HCT116 (cell line): Measurements from ENCODE around the gene ZNF628. TPM values are rescaled to one million over a fixed set of nuclear protein-coding genes. Genes with fewer than 3 reads are reported as not detected.

ENCODE experiments used
- ATAC-seq: fragments of 200-7000 bp; cut with Tn5 transposase; 2 replicates; pipeline ENCODE4 v1.9.1; 2020; ENCODE audit warnings: mild to moderate bottlenecking, moderate library complexity
- BruUV-seq: library from RNA; stranded (reverse); fragments of 400-500 nt; replicated peaks from 2 replicates; lab custom pipeline; 2021; lab: Mats Ljungman, UMichigan
- CTCF ChIA-PET: fragments of 300-600 bp; sonication (Branson Sonifier 250); formaldehyde crosslinking; loops from one replicate; lab custom pipeline; 2021; ENCODE audit warnings: antibody characterized with exemption; lab: Charles Lee
- POLR2A ChIA-PET: fragments of 300-600, 350-600 bp; sonication (Branson Sonifier 250); formaldehyde crosslinking; loops from one replicate; lab custom pipeline; 2021; ENCODE audit warnings: antibody characterized with exemption; lab: Charles Lee
- RAD21 ChIA-PET, 2 experiments: fragments of 300-600 bp; sonication (Branson Sonifier 250); formaldehyde crosslinking; loops; one replicate each; lab custom pipeline; 2023; ENCODE audit warnings: low total read pairs in 2 of 2; ENCODE audit not compliant: uncharacterized antibody in 2 of 2, unreplicated experiment in 2 of 2, low non-redundant PET in 1 of 2; lab: Charles Lee
- DNase-seq: peaks from one replicate; pipeline ENCODE4 v3.0.0-alpha.2; 2010; ENCODE audit warnings: low read depth, low spot score
- H2AFZ ChIP-seq: fragments of 200-600 bp; shearing (Covaris generic), sonication (generic); 2 replicates; pipeline ENCODE4 v1.6.1; 2017; ENCODE audit warnings: low read depth, mixed run types, mixed read lengths, antibody characterized with exemption, low read length; ENCODE audit not compliant: poor library complexity, severe bottlenecking
- H3K27ac ChIP-seq: 2 replicates; pipeline ENCODE4 v1.5.1; 2012; ENCODE audit warnings: low read depth, low read length
- H3K27me3 ChIP-seq: fragments of 200-600 bp; sonication (generic); 2 replicates; pipeline ENCODE4 v1.6.1; 2016; ENCODE audit warnings: mixed run types, low read length, mixed read lengths; ENCODE audit not compliant: insufficient read depth
- H3K36me3 ChIP-seq, 2 experiments: fragments of 200-500 bp in 1 of 2; fragments of 200-600 bp in 1 of 2; sonication (Bioruptor generic) in 1 of 2; sonication (generic) in 1 of 2; 2 replicates each; pipeline versions ENCODE4 v1.5.1 to v1.6.1; 2014 to 2016; ENCODE audit warnings: low read length in 2 of 2, inconsistent platforms in 1 of 2, mixed read lengths in 1 of 2, mixed run types in 1 of 2; ENCODE audit not compliant: insufficient read depth in 2 of 2, control insufficient read depth in 1 of 2
- H3K4me1 ChIP-seq, 2 experiments: fragments of 200-600 bp in 1 of 2; sonication (generic) in 1 of 2; 2 replicates each; pipeline versions ENCODE4 v1.5.1 to v1.6.1; 2012 to 2017; ENCODE audit warnings: low read length in 2 of 2, inconsistent platforms in 1 of 2, mild to moderate bottlenecking in 1 of 2, mixed read lengths in 1 of 2, mixed run types in 1 of 2, moderate library complexity in 1 of 2; ENCODE audit not compliant: insufficient read depth in 2 of 2, control insufficient read depth in 1 of 2
- H3K4me2 ChIP-seq: fragments of 200-600 bp; sonication (generic); 2 replicates; pipeline ENCODE4 v1.6.1; 2017; ENCODE audit warnings: mixed run types, low read length, mixed read lengths
- H3K4me3 ChIP-seq, 2 experiments: fragments of 200-600 bp in 1 of 2; sonication (generic) in 1 of 2; replicated peaks in 1 of 2; 2 replicates each; pipeline ENCODE4 v1.5.1; 2011 to 2016; ENCODE audit warnings: low read length in 2 of 2, control low read depth in 1 of 2, low read depth in 1 of 2, mild to moderate bottlenecking in 1 of 2, mixed read lengths in 1 of 2, mixed run types in 1 of 2
- H3K79me2 ChIP-seq: fragments of 200-600 bp; sonication (generic); 2 replicates; pipeline ENCODE4 v1.6.1; 2017; ENCODE audit warnings: mild to moderate bottlenecking, mixed run types, low read length, moderate library complexity, mixed read lengths; ENCODE audit not compliant: insufficient read depth
- H3K9ac ChIP-seq: fragments of 200-600 bp; sonication (generic); 2 replicates; pipeline ENCODE4 v1.6.1; 2016; ENCODE audit warnings: low read length, mixed read lengths
- H3K9me2 ChIP-seq: fragments of 200-600 bp; sonication (generic), shearing (Covaris generic); 2 replicates; pipeline ENCODE4 v1.6.1; 2017; ENCODE audit warnings: mixed run types, mild to moderate bottlenecking, moderate library complexity; ENCODE audit not compliant: insufficient read depth
- H3K9me3 ChIP-seq, 2 experiments: fragments of 200-500 bp in 1 of 2; fragments of 200-600 bp in 1 of 2; sonication (Bioruptor generic) in 1 of 2; sonication (generic) in 1 of 2; 2 replicates each; pipeline ENCODE4 v1.6.1; 2014 to 2017; ENCODE audit warnings: low read length in 2 of 2, mixed read lengths in 2 of 2, inconsistent platforms in 1 of 2, low read depth in 1 of 2, mild to moderate bottlenecking in 1 of 2, mixed run types in 1 of 2, moderate library complexity in 1 of 2; ENCODE audit not compliant: control insufficient read depth in 1 of 2, insufficient read depth in 1 of 2
- H4K20me1 ChIP-seq: fragments of 200-600 bp; sonication (generic), shearing (Covaris generic); 2 replicates; pipeline ENCODE4 v1.6.1; 2017; ENCODE audit warnings: mixed run types, mild to moderate bottlenecking, moderate library complexity; ENCODE audit not compliant: insufficient read depth
- ZFX ChIP-seq: fragments of 450-650 bp; IDR thresholded peaks from 2 replicates; pipeline ENCODE4 v1.6.1; 2017
- intact Hi-C: fragments of 100-400 bp; cut with micrococcal nuclease; formaldehyde crosslinking; loops from 2 replicates; pipeline ENCODE4 v1.10.0; 2022
- total RNA-seq: library from RNA; stranded (reverse); gene quantifications from one replicate; pipeline ENCODE4 v1.2.1, GENCODE V29; 2021; ENCODE audit not compliant: unreplicated experiment
- TF ChIP-seq, protein P1 (sequence below): IDR thresholded peaks from 2 replicates; pipeline ENCODE4 v1.6.1; 2011; ENCODE audit warnings: mild to moderate bottlenecking, low read length, moderate library complexity; ENCODE audit not compliant: insufficient replicate concordance; ENCODE audit errors: extremely low read depth
- TF ChIP-seq, protein P2 (sequence below): IDR thresholded peaks from 2 replicates; pipeline ENCODE4 v1.6.1; 2012
- TF ChIP-seq, protein P3 (sequence below): IDR thresholded peaks from 2 replicates; pipeline ENCODE4 v1.6.1; 2012; ENCODE audit warnings: low read depth

The ZNF628 gene
- total RNA-seq, 1 experiment from 2014 or later = 14.9 TPM

DNA sequence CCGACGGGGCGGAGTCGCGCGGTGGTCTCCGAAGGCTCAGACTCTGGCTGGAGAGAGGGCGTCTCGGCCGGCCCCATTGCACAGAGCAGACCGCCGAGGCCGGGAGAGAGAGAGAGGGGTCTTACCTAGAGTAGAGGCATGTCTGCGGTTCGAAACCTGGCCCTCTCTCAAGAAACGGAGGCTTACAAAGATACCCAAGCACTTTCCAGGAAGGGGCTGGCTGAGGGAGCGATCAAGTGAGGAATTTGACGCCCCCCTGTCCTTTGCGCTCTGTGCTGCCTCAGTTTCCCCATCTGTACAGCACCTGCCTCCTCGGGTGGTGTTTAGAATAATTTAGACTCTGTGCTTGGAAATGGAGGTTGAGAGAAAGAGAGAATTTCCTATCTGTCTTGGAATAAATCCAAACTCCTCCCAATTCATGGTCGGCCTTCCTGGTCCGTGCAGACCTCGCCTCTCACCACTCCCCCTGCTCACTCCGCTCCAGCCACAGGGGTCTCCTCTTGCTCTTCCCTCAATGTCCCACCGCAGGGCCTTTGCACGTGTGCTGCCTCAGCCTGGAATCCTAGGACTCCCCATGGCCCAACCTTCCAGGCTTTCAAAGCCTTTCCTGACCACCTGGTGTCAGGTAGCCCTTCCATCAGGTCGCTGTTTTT is 14.3 kb upstream of the ZNF628 start (continued):
- TF ChIP-seq, protein P1, sequence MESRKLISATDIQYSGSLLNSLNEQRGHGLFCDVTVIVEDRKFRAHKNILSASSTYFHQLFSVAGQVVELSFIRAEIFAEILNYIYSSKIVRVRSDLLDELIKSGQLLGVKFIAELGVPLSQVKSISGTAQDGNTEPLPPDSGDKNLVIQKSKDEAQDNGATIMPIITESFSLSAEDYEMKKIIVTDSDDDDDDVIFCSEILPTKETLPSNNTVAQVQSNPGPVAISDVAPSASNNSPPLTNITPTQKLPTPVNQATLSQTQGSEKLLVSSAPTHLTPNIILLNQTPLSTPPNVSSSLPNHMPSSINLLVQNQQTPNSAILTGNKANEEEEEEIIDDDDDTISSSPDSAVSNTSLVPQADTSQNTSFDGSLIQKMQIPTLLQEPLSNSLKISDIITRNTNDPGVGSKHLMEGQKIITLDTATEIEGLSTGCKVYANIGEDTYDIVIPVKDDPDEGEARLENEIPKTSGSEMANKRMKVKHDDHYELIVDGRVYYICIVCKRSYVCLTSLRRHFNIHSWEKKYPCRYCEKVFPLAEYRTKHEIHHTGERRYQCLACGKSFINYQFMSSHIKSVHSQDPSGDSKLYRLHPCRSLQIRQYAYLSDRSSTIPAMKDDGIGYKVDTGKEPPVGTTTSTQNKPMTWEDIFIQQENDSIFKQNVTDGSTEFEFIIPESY = no peak
- no peak for TF ChIP-seq ZFX

DNA sequence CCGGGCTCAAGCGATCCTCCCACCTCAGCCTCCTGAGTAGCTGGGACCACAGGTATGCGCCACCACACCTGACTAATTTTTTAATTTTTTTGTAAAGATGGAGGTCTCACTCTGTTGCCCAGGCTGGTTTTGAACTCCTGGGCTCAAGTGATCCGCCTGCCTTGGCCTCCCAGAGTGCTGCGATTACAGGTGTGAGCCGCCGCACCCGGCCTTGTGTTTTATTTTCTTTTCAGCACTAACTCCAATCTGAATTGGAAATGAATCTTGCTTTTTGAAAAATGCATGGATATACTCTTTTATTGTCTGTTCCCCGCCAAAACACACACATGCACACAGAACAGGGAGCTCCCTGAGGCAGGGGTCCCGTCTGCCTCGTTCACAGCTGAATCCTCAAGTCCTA is 13.7 kb upstream of the ZNF628 start:
- BruUV-seq = no TSS peak
- Histone ChIP-seq H3K4me2 (peak overlapping the region; percentile 98), H2AFZ (no peak overlapping the region), H3K4me1 (peaks cover 14 to 35% of the 10 kb centered on the region in 2 experiments), H3K9ac (no peak overlapping the region), H3K9me3 (no peaks in the 10 kb centered on the region), H3K79me2 (peaks cover 12% of the 10 kb centered on the region; the same call in 1 of the 2 replicates), H3K4me3 (peak overlapping the region; percentile 51 to 98; a peak in 2 of 4 replicates), H3K9me2 (no peaks in the 10 kb centered on the region), H3K36me3 (no peaks in the 10 kb centered on the region), H3K27me3 (no peaks in the 10 kb centered on the region), H4K20me1 (no peaks in the 10 kb centered on the region), H3K27ac (no peak overlapping the region)
- ATAC-seq = no peak
- no peak for DNase-seq
- intact Hi-C loops = no loop called here
- ChIA-PET RAD21 (no interaction called here), CTCF (interaction anchor here (1.5 kb wide), 2 partner anchors 9 to 41 kb away, joined by 3 to 7 read pairs; no protein-coding TSS in a partner anchor), POLR2A (no interaction called here)
- TF ChIP-seq, protein P2, sequence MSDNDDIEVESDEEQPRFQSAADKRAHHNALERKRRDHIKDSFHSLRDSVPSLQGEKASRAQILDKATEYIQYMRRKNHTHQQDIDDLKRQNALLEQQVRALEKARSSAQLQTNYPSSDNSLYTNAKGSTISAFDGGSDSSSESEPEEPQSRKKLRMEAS = 0 out of 2 replicates have a peak, but pooled peaks have one; percentile 4
- TF ChIP-seq, protein P3, sequence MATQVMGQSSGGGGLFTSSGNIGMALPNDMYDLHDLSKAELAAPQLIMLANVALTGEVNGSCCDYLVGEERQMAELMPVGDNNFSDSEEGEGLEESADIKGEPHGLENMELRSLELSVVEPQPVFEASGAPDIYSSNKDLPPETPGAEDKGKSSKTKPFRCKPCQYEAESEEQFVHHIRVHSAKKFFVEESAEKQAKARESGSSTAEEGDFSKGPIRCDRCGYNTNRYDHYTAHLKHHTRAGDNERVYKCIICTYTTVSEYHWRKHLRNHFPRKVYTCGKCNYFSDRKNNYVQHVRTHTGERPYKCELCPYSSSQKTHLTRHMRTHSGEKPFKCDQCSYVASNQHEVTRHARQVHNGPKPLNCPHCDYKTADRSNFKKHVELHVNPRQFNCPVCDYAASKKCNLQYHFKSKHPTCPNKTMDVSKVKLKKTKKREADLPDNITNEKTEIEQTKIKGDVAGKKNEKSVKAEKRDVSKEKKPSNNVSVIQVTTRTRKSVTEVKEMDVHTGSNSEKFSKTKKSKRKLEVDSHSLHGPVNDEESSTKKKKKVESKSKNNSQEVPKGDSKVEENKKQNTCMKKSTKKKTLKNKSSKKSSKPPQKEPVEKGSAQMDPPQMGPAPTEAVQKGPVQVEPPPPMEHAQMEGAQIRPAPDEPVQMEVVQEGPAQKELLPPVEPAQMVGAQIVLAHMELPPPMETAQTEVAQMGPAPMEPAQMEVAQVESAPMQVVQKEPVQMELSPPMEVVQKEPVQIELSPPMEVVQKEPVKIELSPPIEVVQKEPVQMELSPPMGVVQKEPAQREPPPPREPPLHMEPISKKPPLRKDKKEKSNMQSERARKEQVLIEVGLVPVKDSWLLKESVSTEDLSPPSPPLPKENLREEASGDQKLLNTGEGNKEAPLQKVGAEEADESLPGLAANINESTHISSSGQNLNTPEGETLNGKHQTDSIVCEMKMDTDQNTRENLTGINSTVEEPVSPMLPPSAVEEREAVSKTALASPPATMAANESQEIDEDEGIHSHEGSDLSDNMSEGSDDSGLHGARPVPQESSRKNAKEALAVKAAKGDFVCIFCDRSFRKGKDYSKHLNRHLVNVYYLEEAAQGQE = no peak
